GM10266 (cell line): ENCODE measurements around the gene ADNP2.

Experiments used
- DNase-seq: peaks from one replicate; pipeline ENCODE4 v3.0.0; 2012; ENCODE audit errors: extremely low spot score
- TF ChIP-seq, protein P1 (sequence below): IDR thresholded peaks from 2 replicates; pipeline ENCODE4 v1.5.1; 2012; ENCODE audit warnings: mild to moderate bottlenecking, low read depth; ENCODE audit not compliant: control insufficient read depth, insufficient read depth; ENCODE audit errors: missing control alignments

Gene ADNP2

DNA sequence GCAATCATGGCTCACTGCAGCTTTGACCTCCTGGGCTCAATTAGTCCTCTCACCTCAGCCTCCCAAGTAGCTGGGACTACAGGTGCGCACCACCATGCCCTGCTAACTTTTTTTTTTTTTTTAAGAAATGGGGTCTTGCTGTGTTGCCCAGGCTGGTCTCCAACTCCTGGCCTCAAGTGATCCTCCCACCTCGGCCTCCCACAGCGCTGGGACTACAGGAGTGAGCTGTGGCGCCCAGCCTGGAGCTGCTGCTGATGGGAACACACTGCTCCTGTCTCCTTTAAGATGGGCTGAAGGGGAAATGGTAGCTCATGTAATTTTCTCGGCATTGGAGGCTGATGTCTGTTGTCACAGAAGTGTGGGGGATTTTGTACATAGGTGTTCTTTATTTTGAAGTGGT is 34.9 kb upstream of the ADNP2 start:
- TF ChIP-seq, protein P1, sequence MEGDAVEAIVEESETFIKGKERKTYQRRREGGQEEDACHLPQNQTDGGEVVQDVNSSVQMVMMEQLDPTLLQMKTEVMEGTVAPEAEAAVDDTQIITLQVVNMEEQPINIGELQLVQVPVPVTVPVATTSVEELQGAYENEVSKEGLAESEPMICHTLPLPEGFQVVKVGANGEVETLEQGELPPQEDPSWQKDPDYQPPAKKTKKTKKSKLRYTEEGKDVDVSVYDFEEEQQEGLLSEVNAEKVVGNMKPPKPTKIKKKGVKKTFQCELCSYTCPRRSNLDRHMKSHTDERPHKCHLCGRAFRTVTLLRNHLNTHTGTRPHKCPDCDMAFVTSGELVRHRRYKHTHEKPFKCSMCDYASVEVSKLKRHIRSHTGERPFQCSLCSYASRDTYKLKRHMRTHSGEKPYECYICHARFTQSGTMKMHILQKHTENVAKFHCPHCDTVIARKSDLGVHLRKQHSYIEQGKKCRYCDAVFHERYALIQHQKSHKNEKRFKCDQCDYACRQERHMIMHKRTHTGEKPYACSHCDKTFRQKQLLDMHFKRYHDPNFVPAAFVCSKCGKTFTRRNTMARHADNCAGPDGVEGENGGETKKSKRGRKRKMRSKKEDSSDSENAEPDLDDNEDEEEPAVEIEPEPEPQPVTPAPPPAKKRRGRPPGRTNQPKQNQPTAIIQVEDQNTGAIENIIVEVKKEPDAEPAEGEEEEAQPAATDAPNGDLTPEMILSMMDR: no peak
- DNase-seq: no peak

DNA sequence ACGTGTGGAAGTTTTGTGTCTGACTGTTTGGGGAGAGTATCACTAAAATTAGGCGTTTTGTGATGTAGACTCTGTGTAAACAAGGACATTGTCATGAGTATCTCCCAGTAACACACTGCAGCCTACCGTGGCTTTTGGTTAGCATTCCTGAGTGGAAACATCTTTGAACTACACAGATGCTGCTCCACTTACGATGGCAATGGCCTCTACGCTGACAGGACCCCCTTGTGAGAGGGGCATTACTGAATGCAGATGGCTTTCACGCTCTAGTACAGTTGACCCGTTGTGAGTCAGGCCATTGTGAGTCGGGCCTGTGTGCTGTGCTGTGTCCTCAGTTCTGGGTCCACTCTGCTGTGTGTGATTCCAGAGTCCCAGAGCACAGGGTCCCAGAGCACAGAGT is 34.4 kb upstream of the ADNP2 start:
- TF ChIP-seq, protein P1: no peak
- DNase-seq: no peak

DNA sequence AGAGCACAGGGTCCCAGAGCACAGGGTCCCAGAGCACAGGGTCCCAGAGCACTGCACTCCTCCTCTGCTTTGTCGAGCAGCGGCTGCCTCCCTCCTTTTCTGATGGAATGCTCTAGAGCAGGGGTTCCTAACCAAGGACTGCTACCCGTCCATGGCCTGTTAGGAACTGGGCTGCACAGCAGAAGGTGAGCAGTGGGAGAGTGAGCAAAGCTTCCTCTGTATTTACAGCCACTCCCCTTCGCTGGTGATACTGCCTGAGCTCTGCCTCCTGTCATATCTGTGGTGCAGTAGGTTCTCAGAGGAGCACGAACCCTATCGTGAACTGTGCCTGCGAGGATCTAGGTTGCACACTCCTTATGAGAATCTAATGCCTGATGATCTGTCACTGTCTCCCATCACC is 33.1 kb upstream of the ADNP2 start:
- TF ChIP-seq, protein P1: no peak
- no peak for DNase-seq

DNA sequence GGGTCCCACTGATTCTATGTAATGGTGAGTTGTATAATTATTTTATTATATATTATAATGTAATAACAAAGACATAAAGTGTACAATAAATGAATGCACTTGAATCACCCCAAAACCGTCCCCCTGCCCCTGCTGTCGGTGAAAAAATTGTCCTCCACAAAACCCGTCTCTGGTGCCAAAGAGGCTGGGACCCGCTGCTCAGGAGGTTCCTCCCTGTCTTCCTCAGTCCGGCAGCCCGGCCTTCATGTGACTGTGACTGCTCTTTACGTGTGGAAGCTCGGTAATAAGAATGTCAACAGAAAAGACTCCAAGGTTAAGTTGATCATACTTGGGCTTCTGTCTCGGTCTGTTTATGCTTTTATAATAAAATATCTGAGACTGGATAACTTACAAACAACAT is 32.7 kb upstream of the ADNP2 start:
- DNase-seq: no peak
- TF ChIP-seq, protein P1: no peak

DNA sequence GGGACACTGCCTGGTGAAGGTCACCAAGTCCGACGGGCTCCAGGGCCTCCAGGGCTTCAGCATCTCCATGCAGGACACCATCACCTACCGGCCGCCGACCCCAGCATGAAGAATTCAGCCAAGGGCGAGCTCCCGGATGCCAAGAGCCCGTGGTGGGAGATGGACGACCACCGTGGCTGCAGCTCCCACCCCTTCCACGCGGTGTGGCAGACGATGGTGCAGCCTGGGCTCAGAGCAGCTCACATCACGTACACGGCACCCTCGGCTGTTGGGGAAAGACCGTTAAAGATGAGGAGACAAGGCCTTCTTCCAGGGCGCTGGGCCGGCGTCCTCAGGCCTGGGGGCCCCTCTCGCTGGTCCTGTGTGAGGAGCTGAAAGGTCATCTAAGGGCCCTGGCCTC is 31.2 kb upstream of the ADNP2 start:
- TF ChIP-seq, protein P1: no peak

DNA sequence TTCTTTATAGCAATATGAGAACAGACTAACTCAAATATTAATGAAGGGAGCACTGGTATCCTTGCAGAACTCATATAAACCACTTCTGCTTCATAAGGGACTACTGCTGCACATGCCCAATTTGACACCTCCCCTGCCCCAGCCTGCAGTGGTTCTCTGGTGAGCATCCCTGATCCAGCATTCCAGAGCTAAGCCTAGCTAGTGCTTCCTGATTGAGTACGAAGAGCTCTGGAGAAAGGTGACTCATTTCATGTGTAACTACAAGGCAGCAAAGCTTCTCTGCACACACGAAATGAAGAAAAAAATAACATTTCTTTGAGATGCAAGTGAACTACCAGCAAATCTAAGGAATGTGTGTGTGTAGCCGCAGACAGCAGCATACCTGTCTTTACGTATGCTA is 22.8 kb upstream of the ADNP2 start:
- TF ChIP-seq, protein P1: no peak
- DNase-seq: no peak

More for the DNA sequence above, 31.2 kb upstream of the ADNP2 start:
- DNase-seq: no peak

DNA sequence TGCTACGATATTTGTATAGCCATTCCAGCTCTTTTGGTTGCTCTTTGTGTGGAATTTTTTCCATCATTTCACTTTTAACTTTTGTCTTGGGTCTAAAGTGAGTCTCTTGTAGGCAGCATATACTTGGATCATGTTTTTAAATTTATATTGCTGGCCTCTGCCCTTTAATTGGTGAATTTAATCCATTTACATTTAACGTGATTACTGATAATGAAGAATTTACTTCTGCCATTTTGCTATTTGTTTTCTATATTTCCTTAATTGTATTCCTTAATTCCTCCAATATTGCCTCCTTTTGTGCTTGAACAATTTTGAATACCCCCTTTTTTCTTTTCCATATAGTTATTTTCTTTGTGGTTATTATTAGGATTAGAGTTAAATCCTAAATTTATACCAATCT is 21.0 kb upstream of the ADNP2 start:
- no peak for DNase-seq

More for the DNA sequence above, 21.0 kb upstream of the ADNP2 start:
- TF ChIP-seq, protein P1: no peak
